Fibroblast of skin of left quadriceps (primary cell): ENCODE data around the gene ABCG1.

Source experiments
- DNase-seq, 2 experiments: peaks; one replicate each; pipeline ENCODE4 v3.0.0-alpha.2; 2013; ENCODE audit warnings: low read depth in 2 of 2

Gene ABCG1

DNA sequence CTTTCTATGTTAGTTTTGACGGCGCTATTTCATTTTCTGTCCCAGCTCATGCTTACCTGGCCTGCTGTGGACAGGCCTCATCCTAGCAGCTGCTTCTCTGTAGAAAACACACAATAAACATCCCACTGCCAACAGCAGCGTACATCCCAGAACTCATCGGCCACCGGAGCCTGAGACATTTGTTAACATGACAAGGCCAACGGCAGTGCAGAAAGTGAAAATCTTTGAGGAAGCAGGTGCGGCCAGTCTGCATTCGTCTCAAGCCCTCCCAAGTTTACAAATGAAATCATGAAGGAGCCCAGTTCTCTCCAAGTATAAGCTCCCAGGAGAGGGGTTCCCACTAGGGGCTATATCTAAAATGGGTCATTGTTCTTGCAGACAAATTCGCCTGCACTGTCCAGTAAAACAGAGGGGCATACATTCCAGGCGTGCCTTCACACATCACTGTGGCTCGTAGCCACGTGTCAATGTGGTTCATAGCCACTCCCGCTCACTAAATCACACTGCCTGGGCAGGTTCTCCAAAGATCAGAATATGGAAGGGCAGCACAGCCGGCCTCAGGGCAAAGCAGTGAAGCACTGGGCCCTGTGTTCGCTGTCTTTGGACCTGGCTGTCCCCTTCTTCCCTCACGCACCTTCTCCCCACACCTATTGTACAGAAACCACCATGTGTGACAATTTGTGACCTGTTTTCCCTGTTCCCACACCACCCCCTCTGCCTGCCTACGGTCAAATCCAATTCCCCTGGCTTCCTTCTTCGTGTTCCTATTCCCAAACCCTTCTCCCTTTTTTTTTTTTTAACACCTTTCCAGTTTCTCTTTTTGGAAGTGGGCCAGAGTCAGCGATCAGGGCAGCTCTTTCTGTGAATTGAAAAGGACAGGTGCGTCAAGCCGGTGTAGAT is 27.0 kb upstream of the ABCG1 start:
- no peak for DNase-seq

DNA sequence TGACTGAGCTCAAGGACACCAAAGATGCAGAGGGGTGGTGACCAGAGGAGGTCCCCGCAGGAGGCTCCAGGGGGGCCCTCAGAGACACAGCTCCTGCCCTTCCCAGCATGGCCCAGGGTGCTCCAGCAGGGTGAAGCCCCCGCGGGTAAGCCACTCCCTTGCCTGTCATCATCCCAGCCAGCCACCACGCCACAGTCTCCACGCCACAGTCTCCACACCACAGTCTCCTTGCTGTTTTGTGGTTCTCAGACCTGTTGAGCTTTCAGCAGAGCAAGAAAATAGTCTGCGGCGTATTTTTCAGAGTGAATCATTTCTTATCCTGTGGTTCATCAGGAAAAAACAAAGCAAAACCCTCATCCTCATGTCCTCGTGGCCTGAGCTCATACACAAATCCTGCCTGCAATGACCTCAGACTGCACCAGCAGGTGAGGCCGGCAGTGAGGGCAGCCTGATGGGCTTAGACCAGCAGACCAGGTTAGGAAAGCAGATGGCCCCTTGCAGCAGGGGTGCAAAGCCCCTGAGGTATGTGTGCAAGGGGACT is 25.7 kb upstream of the ABCG1 start:
- DNase-seq: no peak

DNA sequence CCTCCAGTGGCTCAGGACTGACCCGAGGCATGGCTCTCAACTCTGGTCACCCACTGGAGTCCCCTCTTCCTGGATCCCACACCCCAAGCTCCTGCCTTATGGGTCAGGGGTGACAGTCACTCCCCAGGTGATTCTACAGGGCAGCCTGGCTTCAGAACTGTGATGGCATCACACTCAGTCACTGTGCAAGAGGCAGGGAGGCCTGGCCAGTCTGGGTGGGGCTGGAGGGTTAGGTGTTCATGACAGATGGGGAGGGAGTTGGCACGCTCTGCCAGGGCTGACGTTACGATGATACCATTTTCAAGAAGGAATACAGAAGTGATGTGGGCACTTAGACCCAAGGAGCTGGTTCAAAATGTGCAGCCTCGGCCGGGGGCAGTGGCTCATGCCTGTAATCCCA is 25.2 kb upstream of the ABCG1 start:
- no peak for DNase-seq

DNA sequence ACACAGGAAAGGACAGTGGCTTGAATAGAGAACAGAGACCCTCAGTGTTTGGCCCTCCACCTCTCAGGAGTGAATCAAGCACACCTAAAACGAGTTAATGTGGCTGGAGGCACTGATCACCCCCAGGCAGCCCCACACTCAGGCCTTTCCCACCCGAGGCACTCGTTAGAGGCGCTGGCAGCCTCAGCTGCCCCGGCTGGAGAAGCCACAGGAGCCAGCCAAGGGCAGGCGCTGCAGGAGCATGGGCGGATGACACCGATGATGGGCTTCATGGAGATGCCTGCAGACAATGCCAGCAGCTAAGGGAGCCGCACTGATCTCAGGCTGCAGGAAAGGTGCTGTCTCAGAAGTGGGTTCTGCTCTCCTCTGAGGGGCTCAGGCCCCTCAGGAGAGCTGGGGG is 24.1 kb upstream of the ABCG1 start:
- no peak for DNase-seq

DNA sequence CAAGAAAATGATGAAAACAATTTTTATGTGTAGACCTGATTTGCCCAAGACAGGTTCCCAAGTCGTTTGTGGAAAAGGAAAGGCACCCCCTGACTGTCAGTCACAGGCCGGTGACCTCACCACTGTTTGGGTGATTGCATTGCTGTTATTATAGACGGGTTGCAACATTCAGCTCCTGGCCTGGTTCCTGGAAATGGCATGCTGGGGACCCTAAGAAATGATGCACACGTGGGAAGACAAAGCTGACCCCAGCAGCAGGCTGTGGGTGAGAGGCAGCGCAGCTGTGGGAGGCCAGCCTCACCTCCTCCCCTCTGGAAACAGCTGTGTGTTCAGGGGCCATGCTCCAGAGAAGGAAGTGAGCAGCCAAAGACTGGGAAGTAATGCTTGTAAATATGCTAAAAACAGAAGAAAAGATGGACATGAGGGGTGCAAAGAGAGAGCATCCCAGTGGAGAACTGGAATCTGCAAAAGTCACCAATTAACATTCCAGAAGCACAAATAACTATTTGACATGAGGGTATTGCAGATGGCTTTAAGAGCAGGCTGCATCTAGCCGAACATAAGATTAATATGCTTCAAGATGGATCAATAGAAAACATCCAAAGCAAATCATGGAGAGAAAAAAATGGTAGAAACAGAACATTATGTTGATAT is 23.4 kb upstream of the ABCG1 start:
- no peak for DNase-seq

DNA sequence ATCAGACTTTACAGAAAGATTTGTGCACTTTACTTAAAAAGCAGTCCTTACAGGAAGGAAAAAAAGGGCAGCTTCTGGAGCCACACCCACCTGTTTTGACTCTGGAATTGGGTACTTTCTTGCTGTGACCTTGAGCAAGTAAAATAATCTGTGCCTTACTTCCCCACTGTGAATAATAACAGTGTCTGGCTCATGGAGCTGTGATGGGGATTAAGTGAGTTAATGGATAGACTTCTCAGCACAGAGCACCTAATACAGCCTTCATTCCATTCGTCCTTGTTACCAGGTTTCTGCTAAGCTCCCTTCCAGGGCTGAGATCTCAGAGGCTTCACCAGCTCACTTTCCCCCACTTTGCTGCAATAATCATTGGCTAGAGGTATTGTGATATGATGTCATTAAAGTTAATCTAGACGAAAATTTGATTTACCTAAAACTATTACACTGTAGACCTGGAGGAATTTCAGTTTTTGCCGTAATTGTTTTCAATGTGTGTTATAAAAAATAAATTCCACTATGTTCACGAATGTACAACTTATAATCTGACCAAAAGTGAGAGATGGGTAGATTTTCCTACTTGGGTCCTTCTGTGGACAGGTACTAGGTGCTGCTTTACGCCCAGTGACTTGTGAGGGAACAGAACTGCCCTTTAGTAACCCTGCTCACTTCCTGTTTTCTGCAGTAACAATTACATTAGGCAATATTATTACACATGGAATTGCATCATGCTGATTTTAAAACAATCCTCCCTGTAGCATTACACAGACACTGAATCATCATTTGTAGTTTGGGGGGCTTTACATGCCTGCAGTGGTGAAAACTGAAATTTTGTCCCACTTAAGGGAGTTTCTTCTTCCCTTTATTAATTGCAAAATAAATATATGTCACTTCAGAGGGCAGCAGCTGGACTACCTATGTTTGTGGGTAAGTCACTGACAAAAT is 19.7 kb upstream of the ABCG1 start:
- DNase-seq: peak; percentile 45

DNA sequence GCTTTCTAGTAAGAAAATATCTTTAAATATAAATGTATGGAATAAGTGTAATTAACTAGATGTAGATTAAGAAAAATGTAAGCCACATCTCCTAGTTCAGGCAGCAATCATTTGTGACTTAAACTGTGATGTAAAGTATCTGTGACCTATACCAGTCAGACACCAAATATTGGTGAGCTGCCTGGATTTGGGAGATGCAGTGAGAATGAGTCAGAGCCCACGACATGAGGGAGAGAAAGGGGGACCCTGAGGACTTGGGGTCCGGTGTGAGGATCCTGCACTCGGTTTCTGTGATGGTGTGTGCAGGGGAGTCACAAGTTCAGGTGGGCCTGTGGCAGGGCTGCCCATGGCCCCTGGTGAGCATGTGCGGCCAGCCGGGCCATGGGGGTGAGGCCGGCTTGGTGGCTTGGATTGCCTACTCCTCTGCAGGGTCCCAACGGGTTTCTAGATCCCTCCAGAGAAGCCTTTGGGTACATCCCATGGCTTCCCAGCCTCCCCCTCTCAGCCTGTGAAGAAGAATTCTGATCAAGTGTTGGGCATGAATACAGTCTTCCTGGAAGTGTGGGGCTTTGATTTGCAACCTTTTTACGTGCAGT is 19.0 kb upstream of the ABCG1 start:
- no peak for DNase-seq

DNA sequence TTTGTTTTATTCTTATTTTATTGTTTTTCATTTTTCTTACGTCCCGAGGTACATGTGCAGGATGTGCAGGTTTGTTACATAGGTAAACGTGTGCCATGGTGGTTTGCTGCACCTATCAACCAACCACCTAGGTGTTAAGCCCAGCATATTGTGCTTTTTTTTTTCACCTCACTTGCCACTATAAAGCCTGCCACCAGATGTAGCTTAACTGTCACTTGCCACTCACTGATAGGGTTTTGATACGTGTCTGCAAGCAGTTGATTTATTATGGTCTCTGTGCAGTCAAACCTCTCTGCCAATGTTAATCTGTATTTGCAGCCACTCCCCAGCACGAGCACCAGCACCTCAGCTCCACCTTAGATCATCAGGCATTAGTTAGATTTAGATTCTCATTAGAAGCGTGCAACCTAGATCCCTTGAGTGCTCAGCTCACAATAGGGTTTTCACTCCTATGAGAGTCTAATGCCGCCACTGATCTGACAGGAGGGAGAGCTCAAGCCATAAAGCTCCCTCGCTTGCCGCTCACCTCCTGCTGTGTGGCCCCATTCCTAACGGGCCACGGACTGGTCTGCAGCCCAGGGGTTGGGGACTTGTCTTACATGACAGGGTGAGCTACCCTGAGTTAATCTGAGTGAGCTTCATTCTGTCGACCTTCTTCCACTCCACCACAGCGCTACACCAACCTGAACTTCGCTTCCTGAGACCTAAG is 17.9 kb upstream of the ABCG1 start:
- no peak for DNase-seq

DNA sequence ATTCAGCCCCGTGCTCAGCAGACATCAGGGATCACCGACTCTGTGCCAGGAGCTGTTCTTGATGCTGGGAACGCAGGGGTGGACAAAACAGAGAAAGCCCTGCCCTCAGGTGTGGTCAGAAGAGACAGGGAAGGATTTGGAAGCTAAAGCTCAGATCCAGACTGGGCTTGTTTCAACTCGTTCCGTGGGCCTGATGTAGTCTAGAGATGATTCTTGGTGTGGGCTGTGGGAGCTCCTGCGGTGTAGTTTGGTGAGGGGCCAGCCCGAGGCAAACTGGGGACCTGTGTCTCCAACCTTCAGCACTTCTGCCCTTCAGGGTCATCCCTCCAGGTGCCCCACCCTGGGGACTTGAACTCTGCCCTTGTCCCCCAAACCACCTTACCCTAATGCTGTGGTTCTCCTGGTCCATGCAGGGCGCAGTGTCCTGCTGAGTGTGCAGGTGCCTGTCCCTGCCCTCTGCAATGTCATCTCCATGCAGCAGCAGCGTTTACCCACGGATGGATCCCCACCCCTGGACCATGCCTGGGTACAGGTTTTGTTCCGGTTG is 17.3 kb upstream of the ABCG1 start:
- DNase-seq: no peak

DNA sequence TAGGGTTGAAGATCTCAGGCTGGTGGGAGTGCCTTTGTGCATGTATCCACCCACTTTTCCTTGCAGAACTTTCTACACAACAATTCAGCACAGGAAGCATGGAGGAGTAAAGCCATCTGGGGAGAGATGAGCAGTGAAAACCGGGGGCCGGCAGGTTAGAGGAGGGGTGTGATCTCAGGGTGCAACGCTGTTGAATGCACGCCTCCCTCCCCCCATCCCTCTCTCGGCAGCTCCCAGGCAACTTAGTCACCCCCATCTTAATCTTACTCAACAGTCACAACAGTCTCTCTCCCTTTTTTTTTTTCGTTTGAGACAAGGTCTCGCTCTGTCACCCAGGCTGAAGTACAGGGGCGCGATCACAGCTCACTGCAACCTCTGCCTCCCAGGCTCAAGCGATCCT is 16.6 kb upstream of the ABCG1 start:
- no peak for DNase-seq

DNA sequence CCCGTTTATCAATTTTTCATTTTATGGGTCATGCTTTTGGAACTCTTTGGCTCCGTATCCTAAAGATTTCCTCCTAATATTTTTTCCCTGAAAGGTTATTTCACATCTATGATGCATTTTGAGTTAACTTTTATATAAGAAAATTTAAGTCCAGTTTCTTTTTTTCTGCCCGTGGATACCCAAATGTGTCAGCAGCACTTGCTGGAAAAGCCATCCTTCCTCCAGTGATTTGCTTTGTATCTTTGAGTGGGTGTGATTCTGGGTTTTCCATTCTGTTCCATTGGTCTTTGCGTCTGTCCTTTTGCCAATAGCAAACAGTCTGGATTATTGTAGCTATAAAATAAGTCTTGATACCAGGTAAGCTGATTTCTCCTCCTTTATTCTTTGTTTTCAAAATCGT is 15.6 kb upstream of the ABCG1 start:
- no peak for DNase-seq

DNA sequence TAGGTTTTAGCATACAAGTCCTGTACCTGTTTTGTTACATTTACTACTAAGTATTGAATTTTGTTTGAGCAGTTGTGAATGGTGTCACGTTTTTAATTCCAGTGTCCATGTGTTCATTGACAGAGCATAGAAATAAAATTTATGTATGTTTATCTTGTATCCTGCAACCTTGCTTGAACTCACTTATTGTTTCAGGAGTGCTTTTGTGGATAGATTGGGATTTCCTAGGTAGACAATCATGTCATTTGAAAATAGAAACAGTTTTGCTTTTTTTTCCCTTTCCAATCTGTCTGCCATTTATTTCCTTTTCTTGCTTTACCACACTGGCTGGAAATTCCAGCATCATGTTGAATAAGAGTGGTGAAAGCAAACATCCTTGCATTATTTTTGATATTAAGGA is 15.0 kb upstream of the ABCG1 start:
- DNase-seq: no peak

DNA sequence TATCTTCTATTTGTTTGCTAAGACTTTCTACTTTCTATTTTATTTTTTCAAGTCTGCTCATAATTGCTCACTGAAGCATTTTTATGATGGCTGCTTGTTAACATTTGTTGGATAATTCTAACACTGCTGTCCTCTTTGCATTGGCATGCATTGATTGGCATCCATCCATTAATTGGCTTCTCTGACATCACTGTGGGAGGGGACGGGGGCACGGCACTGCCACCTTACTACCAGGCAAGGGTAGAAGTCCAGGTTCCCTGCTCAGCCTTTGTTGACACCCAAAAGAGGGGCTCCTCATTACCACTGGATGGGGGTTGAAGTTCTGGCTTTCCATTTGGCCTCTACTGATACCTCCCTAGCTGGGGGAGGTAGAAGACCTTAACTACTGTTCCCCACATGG is 11.5 kb upstream of the ABCG1 start:
- no peak for DNase-seq

DNA sequence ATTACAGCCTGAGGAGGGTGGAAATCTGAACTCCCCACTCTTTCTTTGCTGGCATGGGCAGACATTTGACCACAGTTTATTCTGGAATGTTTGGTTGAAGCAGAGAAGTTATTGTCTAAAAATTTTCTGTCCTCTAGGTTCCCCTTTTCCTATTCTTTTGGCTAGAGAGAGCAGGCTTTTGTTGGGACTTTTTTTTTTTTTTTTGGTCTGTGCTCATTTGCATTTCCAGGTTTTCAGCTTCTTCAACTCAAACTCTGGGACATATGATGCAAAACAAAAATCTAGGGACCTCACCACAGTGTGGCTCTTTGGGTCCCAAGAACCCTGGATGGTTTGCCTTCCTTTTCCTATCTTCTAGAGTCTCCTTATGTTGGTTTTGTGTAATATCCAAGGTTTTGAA is 10.9 kb upstream of the ABCG1 start:
- DNase-seq: no peak

DNA sequence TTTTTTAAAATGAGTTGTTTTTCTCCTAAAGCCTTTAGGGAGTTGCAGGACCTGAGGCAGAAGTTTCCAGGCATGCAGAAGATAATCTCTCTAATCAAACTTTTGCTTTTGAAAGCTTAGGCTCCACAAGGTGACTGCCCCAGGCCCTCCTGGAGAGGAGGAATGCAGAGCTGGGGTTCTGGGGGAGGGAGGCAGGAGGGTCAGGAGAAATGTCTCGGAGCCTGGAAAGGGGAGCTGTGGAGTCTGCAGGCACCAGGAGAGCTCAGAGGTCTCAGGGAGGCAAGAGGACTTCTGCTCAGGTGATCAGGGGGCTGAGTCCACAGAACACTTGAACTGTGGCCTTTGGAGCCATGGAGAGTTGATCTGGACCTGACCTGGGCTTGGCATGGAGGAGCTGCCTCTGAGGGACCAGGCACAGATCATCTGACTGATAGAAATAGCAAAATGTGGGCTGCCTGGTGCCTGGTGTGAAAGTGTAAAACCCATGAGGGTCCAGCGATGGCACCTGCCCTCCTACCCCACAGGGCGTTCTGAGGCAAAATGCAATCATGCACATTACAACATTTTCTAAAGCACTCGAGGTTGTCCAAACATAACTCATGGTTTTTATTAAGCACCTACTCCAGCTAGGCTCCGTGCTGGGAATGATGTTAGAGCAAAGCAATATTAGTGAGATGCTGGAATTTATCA is 10.0 kb upstream of the ABCG1 start:
- no peak for DNase-seq

DNA sequence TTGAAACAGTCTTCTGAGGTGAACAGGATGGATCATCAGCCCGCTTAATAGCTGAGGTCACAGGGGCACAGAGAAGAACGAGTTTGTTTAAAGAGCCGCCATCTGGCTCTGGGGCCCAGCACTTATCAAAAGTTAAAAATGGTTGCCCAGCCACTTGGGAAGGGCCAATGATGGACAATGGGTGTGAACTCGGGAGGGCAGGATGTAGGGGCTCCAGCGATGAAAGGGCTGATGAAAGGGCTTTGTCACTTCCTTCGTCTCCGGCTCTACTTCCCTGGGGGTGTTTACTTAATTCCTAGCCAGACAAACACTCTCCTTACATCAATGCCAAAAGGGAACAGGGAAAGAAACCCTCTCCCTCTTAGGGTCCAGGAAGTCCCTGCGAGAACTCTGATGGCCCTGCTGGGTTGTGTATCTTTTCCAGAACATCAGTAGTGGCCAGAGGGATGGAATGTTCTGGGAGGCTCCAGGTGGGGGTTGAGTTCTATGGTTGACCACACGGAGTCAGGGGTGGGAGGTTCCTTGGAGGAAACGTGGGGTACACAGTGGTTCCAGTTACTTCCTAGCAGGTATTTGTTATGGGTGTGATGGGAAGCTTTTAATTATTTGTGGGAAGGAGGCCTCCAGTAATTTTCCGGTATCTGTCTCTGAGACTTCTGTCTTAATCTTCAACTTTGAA is 9.0 kb upstream of the ABCG1 start:
- DNase-seq: no peak

DNA sequence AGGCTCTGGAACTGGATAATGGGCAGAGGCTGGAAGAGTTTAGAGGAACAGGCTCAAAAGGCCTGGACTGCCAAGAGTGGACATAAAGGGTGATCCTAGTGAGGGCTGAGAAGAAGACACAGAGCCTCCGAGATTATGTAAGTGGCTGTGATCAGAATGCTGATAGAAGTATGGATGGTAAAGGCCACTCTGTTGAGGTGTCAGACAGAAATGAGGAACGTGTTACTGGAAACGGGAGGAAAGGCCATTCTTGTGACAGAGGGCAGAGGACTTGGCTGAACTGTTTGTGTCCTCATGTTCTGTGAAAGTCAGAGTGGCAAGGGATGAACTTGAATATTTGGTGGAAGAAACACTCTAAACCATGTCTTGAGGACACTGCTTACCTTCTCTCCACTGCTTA is 6.7 kb upstream of the ABCG1 start:
- no peak for DNase-seq

DNA sequence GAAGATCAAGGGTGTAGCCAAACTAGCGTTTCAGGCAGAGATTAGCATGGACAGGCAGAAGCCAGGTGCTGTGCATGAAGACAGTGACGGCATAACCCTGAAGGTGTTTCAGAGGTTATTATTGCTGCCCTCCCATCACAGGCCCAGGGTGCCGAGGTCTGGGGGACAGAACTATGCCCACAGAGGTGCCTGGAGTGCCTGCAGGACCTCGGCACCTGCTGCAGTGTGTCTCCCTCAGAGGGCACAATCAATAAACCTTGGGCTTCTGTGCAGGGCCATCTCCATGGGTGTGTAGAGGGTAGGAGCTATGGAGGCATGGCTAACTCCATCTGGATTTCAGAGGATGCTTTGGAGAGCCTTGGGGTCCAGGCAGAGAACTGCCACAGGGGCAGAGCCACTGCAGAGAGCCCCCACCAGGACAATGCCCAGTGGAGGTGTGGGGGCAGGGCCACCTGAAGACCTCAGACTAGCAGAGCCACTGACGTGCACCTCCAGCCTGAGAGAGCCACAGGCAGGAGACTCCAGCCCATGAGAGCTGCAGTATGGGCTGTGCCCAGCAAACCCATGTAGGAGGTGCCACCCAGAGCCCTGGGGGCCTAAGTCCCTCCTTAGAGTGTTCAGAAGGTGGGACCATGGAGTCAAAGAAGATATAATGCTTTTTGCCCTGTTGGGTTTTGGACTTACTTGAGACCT is 5.7 kb upstream of the ABCG1 start:
- no peak for DNase-seq
